GM21786 (cell line): ENCODE measurements around the gene NOX5.

Experiments
- ATAC-seq: cut with Tn5 transposase; IDR thresholded peaks from one replicate; pipeline ENCODE4 v1.9.1; 2021; ENCODE audit not compliant: unreplicated experiment

The NOX5 gene

GRCh38 chr15:69016021-69016595, 1.6 kb downstream of the NOX5 start:
- no peak for ATAC-seq

DNA sequence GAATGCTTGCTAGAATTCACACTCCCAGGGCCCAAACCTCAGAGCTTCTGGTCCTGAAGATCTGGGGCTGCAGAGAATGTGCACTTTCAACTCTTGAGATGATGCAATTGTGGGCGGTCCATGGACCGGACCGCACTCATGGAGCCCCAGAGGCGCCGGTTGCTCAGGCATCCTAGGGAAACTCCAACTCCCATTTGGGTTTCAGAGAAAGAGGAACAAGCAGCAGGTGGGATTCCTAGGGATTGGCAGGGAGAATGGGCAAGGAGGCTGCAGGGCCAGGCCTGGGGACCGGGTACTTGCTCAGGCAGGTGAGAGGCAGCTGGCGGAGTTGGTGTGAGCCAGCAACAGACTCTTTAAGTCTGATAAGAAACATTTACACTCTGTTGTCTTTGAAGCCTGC, 3.5 kb downstream of the NOX5 start:
- no peak for ATAC-seq

DNA sequence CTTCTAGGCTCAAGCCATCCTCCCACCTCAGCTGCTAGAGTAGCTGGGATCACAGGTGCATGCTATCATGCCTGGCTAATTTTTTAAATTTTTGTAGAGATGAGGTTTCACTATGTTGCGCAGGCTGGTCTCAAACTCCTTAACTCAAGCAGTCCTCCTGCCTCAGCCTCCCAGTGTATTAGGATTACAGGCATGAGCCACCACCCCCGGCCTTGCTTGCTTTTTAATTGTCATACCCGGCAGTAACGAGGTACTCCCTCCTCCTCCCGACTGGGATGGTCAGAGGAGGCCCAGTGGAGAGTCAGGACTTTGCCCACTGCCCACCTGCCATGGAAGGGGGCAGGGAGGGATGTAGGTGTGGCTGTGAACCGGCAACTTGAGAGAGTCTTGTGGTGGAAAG, 4.5 kb downstream of the NOX5 start:
- ATAC-seq = no peak

GRCh38 chr15:69021895-69022294, 7.4 kb downstream of the NOX5 start:
- ATAC-seq = no peak

GRCh38 chr15:69025320-69025719, 10.8 kb downstream of the NOX5 start:
- no peak for ATAC-seq

- no peak for ATAC-seq
Measured at GRCh38 chr15:69026355-69026754, 11.9 kb downstream of the NOX5 start.

DNA sequence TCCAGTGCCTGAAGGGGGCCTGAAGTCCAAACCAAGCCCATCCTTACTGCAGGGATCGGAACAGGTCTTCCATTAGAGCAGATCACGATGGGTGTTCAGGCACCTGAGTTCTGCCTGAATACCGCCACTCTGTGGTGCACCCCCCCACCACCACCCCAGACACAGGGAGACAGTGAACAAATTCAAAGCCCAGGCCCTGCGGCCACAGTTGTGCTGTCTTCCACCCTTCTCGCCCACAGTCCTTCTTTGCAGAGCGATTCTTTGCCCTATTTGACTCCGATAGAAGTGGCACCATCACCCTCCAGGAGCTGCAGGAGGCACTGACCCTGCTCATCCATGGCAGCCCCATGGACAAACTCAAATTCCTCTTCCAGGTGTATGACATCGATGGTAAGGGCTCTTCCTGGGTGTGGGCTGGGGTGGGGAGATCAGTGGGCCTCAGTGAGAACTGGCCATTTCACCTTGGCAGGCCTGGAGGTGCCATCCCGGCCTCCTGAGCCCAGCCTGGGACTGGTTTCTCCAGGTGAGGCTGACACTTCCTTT, 13.6 kb downstream of the NOX5 start:
- ATAC-seq = no peak

GRCh38 chr15:69031013-69032001, 16.8 kb downstream of the NOX5 start:
- ATAC-seq = no peak

DNA sequence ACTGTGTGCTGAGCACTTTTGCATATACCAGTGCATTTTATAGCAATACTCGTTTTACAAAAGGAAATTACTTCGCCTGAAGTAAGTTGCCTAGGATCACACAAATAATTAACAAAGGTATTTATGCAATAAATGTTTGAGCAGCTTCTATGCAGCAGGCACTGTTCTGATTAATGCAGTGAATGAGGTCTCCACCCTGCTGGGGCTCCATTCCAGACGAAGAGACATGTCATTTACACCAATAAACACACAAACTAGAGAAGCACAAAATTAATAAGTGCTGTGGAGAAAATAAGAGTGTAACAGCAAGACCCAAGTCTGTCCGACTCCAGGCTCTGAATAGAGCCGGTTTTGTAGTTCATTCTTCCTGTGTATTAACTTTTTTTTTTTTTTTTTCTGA, 17.5 kb downstream of the NOX5 start:
- ATAC-seq = no peak

GRCh38 chr15:69032703-69033373, 18.3 kb downstream of the NOX5 start:
- no peak for ATAC-seq

DNA sequence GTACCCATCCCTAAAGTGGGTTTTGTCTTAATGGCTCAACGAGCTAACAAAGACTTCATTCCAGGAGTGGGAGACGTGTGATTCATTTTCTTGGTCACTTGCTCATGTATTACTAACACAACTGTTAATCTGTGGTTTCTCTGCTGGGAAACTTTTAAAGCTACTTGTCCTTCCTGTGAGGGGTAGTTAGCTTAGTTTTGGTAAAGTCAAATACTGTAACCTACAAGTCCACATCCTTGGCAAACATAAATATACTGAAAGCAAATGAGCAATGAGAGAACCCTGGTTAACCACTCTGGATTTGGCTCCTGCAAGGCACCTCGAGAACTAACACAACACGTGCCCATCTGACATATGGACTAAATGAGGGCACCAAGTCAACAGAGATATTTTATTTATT, 19.9 kb downstream of the NOX5 start:
- no peak for ATAC-seq

DNA sequence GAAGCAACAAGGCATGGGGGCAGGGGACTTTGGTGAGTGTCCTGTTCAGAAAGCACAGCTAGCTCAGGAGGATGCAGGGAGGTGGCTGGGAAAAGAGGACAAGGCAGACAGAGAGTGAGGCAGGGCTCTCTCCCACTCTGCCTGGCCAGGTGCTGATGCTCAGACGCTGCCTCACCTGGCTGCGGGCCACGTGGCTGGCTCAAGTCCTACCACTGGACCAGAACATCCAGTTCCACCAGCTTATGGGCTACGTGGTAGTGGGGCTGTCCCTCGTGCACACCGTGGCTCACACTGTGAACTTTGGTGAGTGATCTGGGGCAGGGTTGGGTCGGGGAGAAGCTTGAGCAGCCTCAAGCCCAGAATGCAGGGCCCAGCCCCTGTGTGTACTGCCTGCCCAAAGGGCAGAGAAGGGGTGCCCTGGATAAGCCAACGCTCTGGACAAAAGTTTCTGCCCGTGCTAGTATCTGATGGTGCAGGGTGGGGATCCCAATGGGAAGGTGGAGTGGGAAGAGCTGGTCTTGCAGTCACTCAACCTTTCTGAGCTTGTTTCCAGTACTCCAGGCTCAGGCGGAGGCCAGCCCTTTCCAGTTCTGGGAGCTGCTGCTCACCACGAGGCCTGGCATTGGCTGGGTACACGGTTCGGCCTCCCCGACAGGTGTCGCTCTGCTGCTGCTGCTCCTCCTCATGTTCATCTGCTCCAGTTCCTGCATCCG, 20.9 kb downstream of the NOX5 start:
- ATAC-seq = no peak

GRCh38 chr15:69035918-69036258, 21.4 kb downstream of the NOX5 start:
- ATAC-seq = no peak

GRCh38 chr15:69036826-69037225, 22.3 kb downstream of the NOX5 start:
- ATAC-seq = no peak

GRCh38 chr15:69037482-69037881, 23.0 kb downstream of the NOX5 start:
- no peak for ATAC-seq

DNA sequence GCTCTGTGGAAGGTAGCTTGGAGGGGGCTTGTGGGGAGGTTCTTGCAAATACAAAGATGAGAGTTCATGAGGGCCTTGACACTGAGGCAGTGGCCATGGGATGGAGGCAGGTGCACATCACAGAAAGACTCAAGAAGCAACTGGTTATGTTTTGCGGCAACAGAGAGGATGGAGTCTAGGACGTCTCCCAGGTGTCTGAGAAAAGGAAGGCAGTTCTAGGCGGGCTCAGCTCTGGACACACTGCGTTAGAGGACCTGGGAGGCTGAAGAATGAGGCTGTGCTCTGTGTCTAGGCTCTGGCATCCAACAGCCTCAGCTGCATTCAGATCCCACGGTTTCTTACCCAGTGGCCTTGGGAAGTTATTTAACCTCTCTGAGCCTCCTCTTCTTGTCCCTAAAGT, 23.5 kb downstream of the NOX5 start:
- ATAC-seq = no peak

DNA sequence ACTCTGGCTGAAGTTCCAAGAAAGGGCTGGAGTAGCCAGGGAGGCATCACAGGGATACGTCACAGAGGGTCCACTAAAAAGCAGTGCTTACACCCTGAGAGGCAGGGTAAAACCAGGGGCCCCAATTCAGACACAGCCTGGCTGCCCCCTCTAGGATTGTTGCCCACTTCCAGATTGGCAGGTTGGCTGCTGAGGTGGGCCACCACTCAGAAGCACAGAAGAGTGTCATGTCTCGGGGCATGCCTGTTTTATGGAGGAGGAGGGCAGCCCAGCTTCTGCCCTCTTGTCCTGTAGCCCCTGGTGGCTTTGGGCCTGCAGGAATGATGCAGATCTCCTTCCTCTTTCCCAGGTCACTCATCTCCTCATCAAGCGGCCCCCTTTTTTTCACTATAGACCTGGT, 24.0 kb downstream of the NOX5 start:
- ATAC-seq = no peak

DNA sequence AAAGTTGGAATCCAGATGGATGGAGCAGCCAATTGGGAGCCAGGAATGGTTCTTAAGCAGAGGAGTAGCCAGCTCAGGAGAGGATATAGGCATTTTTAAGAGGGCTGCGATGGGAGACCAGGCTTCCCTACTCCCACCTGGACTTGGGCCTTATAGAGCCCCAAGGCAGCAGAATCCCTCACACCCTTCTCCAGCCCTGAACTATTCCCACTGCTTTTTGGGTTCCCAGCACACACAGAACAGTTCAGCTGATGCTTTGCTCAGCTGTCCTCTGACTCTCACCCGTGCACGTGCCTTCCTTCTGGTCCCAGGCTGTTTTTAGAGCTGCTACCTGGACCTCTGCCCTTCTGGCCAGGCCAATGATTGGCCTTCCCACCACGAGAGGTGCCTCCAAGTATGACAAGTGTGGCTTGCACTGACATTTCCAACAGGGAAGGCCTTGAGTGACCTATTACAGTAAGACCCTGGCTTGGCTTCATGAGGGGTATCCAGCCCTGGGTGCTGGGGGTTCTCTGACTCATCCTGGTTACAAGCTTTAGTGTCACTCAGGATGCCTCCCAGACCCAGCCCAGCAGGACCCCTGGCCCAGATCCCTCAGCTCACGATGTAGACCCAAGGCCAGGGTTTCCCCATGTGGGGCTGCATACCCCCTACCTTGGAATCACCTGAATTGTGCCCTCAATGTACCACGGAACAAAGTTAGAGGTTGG, 25.2 kb downstream of the NOX5 start:
- no peak for ATAC-seq

- ATAC-seq = no peak
Measured at GRCh38 chr15:69042531-69042930, 28.0 kb downstream of the NOX5 start.

- ATAC-seq = no peak
Measured at GRCh38 chr15:69045802-69046201, 31.3 kb downstream of the NOX5 start.

GRCh38 chr15:69046781-69047180, 32.3 kb downstream of the NOX5 start:
- ATAC-seq = no peak
